22Rv1 (cell line): ENCODE data around the gene MB21D2.

Experiments
- ZFX ChIP-seq: fragments of 450-650 bp; IDR thresholded peaks from 2 replicates; pipeline ENCODE4 v1.6.1; 2017; ENCODE audit warnings: antibody characterized with exemption, borderline replicate concordance
- TF ChIP-seq, protein P1 (sequence below): fragments of 450-650 bp; IDR thresholded peaks from 2 replicates; pipeline ENCODE4 v1.5.1; 2017; ENCODE audit warnings: mild to moderate bottlenecking

DNA sequence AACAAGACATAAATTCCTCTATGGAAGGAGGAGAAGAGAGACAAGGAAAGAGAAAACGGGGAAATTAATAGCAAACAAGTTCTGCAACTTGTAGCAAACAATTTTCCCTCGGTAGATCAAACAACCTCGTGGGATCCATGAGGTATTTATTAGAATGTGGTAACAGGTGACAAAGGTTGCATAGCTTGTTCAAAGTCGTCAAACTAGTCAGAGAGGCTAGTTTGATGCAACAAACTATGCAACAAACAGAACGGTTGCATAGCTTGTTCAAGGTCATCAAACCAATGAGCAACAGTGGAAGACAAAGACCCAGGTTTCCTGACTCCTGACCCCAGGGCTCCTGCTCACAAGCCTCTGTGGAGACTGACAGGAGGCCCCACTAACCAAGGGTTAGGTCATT is 20.7 kb downstream of the MB21D2 start:
- TF ChIP-seq, protein P1, sequence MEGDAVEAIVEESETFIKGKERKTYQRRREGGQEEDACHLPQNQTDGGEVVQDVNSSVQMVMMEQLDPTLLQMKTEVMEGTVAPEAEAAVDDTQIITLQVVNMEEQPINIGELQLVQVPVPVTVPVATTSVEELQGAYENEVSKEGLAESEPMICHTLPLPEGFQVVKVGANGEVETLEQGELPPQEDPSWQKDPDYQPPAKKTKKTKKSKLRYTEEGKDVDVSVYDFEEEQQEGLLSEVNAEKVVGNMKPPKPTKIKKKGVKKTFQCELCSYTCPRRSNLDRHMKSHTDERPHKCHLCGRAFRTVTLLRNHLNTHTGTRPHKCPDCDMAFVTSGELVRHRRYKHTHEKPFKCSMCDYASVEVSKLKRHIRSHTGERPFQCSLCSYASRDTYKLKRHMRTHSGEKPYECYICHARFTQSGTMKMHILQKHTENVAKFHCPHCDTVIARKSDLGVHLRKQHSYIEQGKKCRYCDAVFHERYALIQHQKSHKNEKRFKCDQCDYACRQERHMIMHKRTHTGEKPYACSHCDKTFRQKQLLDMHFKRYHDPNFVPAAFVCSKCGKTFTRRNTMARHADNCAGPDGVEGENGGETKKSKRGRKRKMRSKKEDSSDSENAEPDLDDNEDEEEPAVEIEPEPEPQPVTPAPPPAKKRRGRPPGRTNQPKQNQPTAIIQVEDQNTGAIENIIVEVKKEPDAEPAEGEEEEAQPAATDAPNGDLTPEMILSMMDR, result no peak
- TF ChIP-seq ZFX, result no peak
